Measurements from ENCODE around the gene TMEM269. TPM values are rescaled to one million over a fixed set of nuclear protein-coding genes. Genes with fewer than 3 reads are reported as not detected.
A peak's percentile ranks its signal among the peaks of the same experiment; 100 is the strongest.

TMEM269 gene
- total and polyA plus RNA-seq, 9 of the 15 experiments (the other 6 are each of a cell fraction or from before 2014, with no cell fraction given): 0.09 to 0.49 (median 0.21) TPM

- TF ChIP-seq FOXP4 (CRISPR knock-in tag; IDR thresholded peaks at IDR 0.05; ENCODE audit: borderline replicate concordance) (no peak), RBBP5 (IDR thresholded peaks at IDR 0.05; ENCODE audit: borderline replicate concordance, insufficient read depth, low read length, poor library complexity, severe bottlenecking) (peak; percentile 92), HCFC1 (IDR thresholded peaks at IDR 0.05; ENCODE audit: low read depth, low read length) (no peak), ZFPM2 (CRISPR knock-in tag; IDR thresholded peaks at IDR 0.05) (peak; percentile 80; the same call in 1 of the 2 replicates), L3MBTL2 (IDR thresholded peaks at IDR 0.05) (peak; percentile 54), ZNF79 (CRISPR knock-in tag; IDR thresholded peaks at IDR 0.05; ENCODE audit: low read depth) (no peak), DEAF1 (CRISPR knock-in tag; IDR thresholded peaks at IDR 0.05) (no peak), CBFB (CRISPR knock-in tag; IDR thresholded peaks at IDR 0.05) (no peak), ID3 (CRISPR knock-in tag; IDR thresholded peaks at IDR 0.05) (no peak), ID3 (tag; IDR thresholded peaks at IDR 0.05) (peak; percentile 70; the same call in 1 of the 2 replicates), HNRNPL (IDR thresholded peaks at IDR 0.05; ENCODE audit: low read depth, low read length) (peak; percentile 19; the same call in 1 of the 2 replicates), ZNF57 (CRISPR knock-in tag; IDR thresholded peaks at IDR 0.05) (no peak), RREB1 (CRISPR knock-in tag; IDR thresholded peaks at IDR 0.05) (0 out of 2 replicates have a peak, but pooled peaks have one; percentile 78), ZNF584 (CRISPR knock-in tag; IDR thresholded peaks at IDR 0.05; ENCODE audit: low read depth) (no peak), MEIS2 (IDR thresholded peaks at IDR 0.05; ENCODE audit: partially characterized antibody) (peak; percentile 94)
These were observed 17.9 kb upstream of the TMEM269 start, which contains the start of the genes C1orf50 and P3H1 (continued) for GRCh38 chr1:42766741-42767509.
